ENCODE results near the gene PRICKLE1.

Gene PRICKLE1

DNA sequence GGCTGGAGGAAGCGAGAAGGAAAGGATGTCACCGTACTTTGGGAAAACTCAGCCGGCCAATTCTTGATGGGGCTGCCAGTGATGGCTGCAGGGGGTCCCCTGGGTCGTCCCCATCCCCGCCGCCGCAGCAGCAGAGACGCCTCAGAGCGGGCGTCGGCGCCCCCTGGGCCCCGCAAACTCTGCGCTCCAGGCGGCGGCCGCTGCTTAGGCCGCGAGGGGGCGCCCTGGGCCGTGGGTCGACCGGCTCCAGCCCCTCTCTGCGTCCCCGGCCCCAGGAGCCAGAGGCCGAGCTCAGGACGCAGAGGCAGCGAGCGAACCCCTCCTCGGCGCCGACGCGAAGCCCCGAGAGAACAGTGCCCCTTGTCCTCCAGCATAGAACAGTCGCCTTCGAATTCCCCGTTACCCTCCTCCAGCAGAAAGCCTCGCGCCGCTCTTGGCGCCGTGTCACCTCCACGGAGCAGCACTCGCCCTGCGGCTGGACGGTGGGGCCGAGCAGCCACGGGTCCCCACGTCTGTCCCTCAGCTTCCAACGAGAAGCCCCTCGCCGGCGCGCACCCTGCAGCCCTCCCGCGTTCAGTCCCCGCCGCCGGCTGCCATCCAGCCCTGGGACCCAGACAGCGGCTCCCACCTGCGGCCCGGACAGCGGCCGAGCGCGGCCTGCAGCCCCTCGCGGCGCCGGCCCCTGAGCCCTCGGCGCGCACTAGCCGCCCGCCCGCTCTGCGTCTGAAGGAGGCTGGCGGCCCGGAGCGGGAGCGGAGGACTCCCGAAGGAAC, 106.6 kb downstream of the PRICKLE1 start:
- Histone ChIP-seq H3K4me1 (ENCODE audit: insufficient read depth, low read length) (peaks cover 29% of the 10 kb centered on the region), H3K36me3 (ENCODE audit: insufficient read depth, low read length) (no peaks in the 10 kb centered on the region), H3K9ac (ENCODE audit: low read depth, low read length) (peak overlapping the region; percentile 81), H3K9me3 (ENCODE audit: control insufficient read depth, insufficient read depth, low read length) (no peaks in the 10 kb centered on the region)

DNA sequence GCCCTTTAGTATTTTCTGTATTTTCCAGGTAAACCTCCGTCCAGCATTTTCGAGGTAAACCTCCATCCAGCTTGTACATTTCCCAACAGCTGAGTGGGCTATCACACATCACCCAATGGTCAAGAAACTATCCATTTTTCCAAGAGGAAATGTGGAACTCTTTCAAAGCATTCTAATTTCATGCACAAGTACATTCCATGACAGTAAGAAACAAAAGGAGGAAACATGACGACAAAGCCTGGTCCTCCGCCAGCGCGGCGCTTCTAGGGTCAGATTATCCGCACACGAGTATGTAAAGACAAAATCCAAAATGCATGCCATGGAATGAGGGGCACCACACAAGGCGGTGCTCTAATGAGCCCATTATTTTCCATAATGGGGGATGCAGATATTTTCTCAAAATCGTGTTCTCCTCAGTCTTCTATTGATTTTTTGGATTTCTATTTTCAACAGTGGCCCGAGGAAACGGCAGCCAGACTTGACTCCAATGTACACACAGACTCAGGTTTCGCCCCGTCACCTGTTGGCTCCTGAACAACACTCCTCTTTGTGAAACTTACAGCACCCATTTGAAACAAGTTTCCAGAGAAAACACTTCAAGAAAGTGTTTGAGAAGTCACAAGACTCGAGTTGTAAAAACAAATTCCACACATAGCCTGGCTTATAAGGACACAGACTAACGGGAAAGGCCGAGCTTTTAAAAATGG, 107.4 kb downstream of the PRICKLE1 start:
- Histone ChIP-seq H3K36me3 (ENCODE audit: insufficient read depth, low read length) (no peaks in the 10 kb centered on the region), H3K9ac (ENCODE audit: low read depth, low read length) (peak overlapping the region; percentile 81), H3K4me1 (ENCODE audit: insufficient read depth, low read length) (peaks cover 26% of the 10 kb centered on the region), H3K9me3 (ENCODE audit: control insufficient read depth, insufficient read depth, low read length) (no peaks in the 10 kb centered on the region)

DNA sequence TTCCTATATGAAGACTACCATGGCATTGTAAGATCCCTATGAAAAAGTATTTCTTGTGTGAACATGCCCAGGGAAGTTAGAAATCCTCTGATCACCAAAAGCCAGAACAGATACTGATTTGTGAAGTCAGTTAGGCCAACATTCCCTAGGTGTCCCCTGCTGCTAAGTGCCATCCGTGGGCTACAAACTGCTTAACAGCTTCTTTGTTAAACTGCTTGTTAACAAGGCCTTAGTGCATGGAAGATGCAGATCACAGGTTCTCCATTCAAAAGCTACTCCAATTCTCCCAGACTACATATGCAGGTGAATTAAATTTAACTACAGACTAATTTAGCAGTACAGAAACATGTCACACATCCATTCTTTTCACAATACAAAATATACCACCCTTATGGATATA, 108.2 kb downstream of the PRICKLE1 start:
- H3K36me3 ChIP-seq (ENCODE audit: insufficient read depth, low read length): no peaks in the 10 kb centered on the region
- H3K9me3 ChIP-seq (ENCODE audit: control insufficient read depth, insufficient read depth, low read length): no peaks in the 10 kb centered on the region
- peaks cover 18% of the 10 kb centered on the region for H3K4me1 ChIP-seq (ENCODE audit: insufficient read depth, low read length)
- no peak overlapping the region for H3K9ac ChIP-seq (ENCODE audit: low read depth, low read length)

GRCh38 chr12:42477941-42478340, 111.6 kb downstream of the PRICKLE1 start:
- H3K9ac ChIP-seq (ENCODE audit: low read depth, low read length): no peak overlapping the region
- H3K9me3 ChIP-seq (ENCODE audit: control insufficient read depth, insufficient read depth, low read length): no peaks in the 10 kb centered on the region
- peaks cover 26% of the 10 kb centered on the region for H3K4me1 ChIP-seq (ENCODE audit: insufficient read depth, low read length)
- H3K36me3 ChIP-seq (ENCODE audit: insufficient read depth, low read length): no peaks in the 10 kb centered on the region

GRCh38 chr12:42475106-42475505, 114.4 kb downstream of the PRICKLE1 start:
- H3K9ac ChIP-seq (ENCODE audit: low read depth, low read length): no peak overlapping the region
- H3K36me3 ChIP-seq (ENCODE audit: insufficient read depth, low read length): no peaks in the 10 kb centered on the region; the same call in 1 of the 2 replicates
- H3K9me3 ChIP-seq (ENCODE audit: control insufficient read depth, insufficient read depth, low read length): no peaks in the 10 kb centered on the region
- peaks cover 35% of the 10 kb centered on the region for H3K4me1 ChIP-seq (ENCODE audit: insufficient read depth, low read length)

GRCh38 chr12:42474391-42474790, 115.2 kb downstream of the PRICKLE1 start:
- H3K9me3 ChIP-seq (ENCODE audit: control insufficient read depth, insufficient read depth, low read length): no peaks in the 10 kb centered on the region
- H3K9ac ChIP-seq (ENCODE audit: low read depth, low read length): no peak overlapping the region
- peaks cover 35% of the 10 kb centered on the region for H3K4me1 ChIP-seq (ENCODE audit: insufficient read depth, low read length)
- no peaks in the 10 kb centered on the region; the same call in 1 of the 2 replicates for H3K36me3 ChIP-seq (ENCODE audit: insufficient read depth, low read length)

GRCh38 chr12:42473561-42473960, 116.0 kb downstream of the PRICKLE1 start:
- no peak overlapping the region for H3K9ac ChIP-seq (ENCODE audit: low read depth, low read length)
- peaks cover 30% of the 10 kb centered on the region for H3K4me1 ChIP-seq (ENCODE audit: insufficient read depth, low read length)
- H3K9me3 ChIP-seq (ENCODE audit: control insufficient read depth, insufficient read depth, low read length): no peaks in the 10 kb centered on the region
- H3K36me3 ChIP-seq (ENCODE audit: insufficient read depth, low read length): no peaks in the 10 kb centered on the region; the same call in 1 of the 2 replicates

- Histone ChIP-seq H3K9me3 (ENCODE audit: control insufficient read depth, insufficient read depth, low read length) (no peaks in the 10 kb centered on the region), H3K36me3 (ENCODE audit: insufficient read depth, low read length) (no peaks in the 10 kb centered on the region; the same call in 1 of the 2 replicates), H3K4me1 (ENCODE audit: insufficient read depth, low read length) (peaks cover 30% of the 10 kb centered on the region), H3K9ac (ENCODE audit: low read depth, low read length) (no peak overlapping the region)
These were observed 116.4 kb downstream of the PRICKLE1 start for GRCh38 chr12:42473130-42473529.

DNA sequence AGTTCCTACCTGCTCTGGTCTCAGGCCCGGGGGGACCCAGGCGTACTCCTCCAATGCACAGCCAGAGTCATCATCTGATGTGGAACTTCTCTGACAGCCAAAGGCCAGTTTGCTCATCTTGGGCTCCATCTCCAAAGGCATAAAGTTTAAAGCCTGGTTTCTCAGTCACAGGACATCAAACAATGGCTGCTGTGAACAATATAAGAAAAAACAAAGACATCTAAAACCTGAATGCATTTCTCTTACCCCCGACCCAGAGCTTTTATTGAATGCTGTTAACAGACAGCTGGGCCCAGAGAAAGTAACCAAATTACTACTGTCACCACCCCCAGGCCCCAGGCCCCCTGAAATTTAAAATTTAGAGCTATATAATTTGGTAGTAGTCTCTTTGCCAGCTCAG, 117.2 kb downstream of the PRICKLE1 start:
- Histone ChIP-seq H3K9ac (ENCODE audit: low read depth, low read length) (no peak overlapping the region), H3K9me3 (ENCODE audit: control insufficient read depth, insufficient read depth, low read length) (no peaks in the 10 kb centered on the region), H3K4me1 (ENCODE audit: insufficient read depth, low read length) (peaks cover 30% of the 10 kb centered on the region), H3K36me3 (ENCODE audit: insufficient read depth, low read length) (no peaks in the 10 kb centered on the region; the same call in 1 of the 2 replicates)

GRCh38 chr12:42469355-42470175, 120.0 kb downstream of the PRICKLE1 start:
- no peak overlapping the region for H3K9ac ChIP-seq (ENCODE audit: low read depth, low read length)
- no peaks in the 10 kb centered on the region; the same call in 1 of the 2 replicates for H3K36me3 ChIP-seq (ENCODE audit: insufficient read depth, low read length)

GRCh38 chr12:42468921-42469320, 120.6 kb downstream of the PRICKLE1 start:
- H3K4me1 ChIP-seq (ENCODE audit: insufficient read depth, low read length): peaks cover 23% of the 10 kb centered on the region
- H3K36me3 ChIP-seq (ENCODE audit: insufficient read depth, low read length): no peaks in the 10 kb centered on the region; the same call in 1 of the 2 replicates
- H3K9ac ChIP-seq (ENCODE audit: low read depth, low read length): no peak overlapping the region
- no peaks in the 10 kb centered on the region for H3K9me3 ChIP-seq (ENCODE audit: control insufficient read depth, insufficient read depth, low read length)

More at GRCh38 chr12:42469355-42470175, 120.0 kb downstream of the PRICKLE1 start:
- H3K9me3 ChIP-seq (ENCODE audit: control insufficient read depth, insufficient read depth, low read length): no peaks in the 10 kb centered on the region
- H3K4me1 ChIP-seq (ENCODE audit: insufficient read depth, low read length): peaks cover 23% of the 10 kb centered on the region

DNA sequence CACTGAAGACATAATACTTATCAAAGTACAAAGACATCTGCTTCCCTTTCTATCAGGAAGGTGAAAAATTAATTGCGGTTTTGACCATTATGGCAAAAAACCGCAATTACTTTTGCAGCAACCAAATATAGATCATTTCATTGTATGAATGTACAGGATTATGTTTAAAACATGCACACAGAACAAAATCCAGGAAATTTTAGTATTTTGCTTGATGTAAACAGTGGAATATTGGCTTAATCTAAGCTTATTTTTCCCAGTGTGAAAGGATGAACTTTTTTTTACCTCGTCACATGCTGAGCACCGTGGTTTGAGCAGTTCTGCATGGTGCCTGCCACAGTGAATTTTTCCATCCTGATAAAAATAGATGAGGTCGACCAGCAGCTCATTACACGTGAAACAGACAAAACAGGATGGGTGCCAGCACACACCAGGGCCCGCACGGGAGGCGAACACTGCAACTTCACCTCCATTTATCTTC, 121.2 kb downstream of the PRICKLE1 start:
- H3K4me1 ChIP-seq (ENCODE audit: insufficient read depth, low read length): peaks cover 23% of the 10 kb centered on the region
- H3K36me3 ChIP-seq (ENCODE audit: insufficient read depth, low read length): peaks cover 5% of the 10 kb centered on the region
- no peaks in the 10 kb centered on the region for H3K9me3 ChIP-seq (ENCODE audit: control insufficient read depth, insufficient read depth, low read length)
- H3K9ac ChIP-seq (ENCODE audit: low read depth, low read length): no peak overlapping the region

DNA sequence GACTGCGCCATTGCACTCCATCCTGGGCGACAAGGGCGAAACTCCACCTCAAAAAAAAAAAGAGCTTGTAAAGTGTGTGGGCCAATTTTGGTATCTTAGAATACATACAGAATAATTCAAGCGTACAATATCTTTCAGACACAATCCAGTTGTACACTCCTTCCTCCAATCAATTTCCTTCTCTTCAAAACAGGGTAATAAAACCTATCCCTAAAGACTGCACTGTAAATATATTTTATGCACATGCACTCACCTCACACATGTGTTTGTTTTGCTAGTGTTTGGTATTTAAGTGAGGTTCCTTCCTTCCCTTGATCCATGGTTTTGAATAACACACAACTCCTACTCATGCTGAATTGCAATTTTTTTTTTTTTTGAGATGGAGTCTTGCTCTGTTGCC, 125.9 kb downstream of the PRICKLE1 start:
- Histone ChIP-seq H3K4me1 (ENCODE audit: insufficient read depth, low read length) (peaks cover 20% of the 10 kb centered on the region), H3K9ac (ENCODE audit: low read depth, low read length) (no peak overlapping the region), H3K36me3 (ENCODE audit: insufficient read depth, low read length) (peaks cover 13% of the 10 kb centered on the region), H3K9me3 (ENCODE audit: control insufficient read depth, insufficient read depth, low read length) (no peaks in the 10 kb centered on the region)

GRCh38 chr12:42462486-42462885, 127.1 kb downstream of the PRICKLE1 start:
- peaks cover 30% of the 10 kb centered on the region for H3K4me1 ChIP-seq (ENCODE audit: insufficient read depth, low read length)
- H3K36me3 ChIP-seq (ENCODE audit: insufficient read depth, low read length): peaks cover 15% of the 10 kb centered on the region
- H3K9me3 ChIP-seq (ENCODE audit: control insufficient read depth, insufficient read depth, low read length): no peaks in the 10 kb centered on the region
- H3K9ac ChIP-seq (ENCODE audit: low read depth, low read length): no peak overlapping the region

All from ES-I3 (cell line).